K562 (cell line): Measurements from ENCODE around the gene SMG6. TPM values are rescaled to one million over a fixed set of nuclear protein-coding genes. Genes with fewer than 3 reads are reported as not detected.

Source experiments
- ATAC-seq: fragments of 200-7000 bp; cut with Tn5 transposase; 3 replicates; pipeline ENCODE4 v1.9.1; 2020; ENCODE audit warnings: moderate library complexity
- BruUV-seq: library from RNA; stranded (reverse); fragments of 400-500 nt; replicated peaks from 2 replicates; lab custom pipeline; 2021; lab: Mats Ljungman, UMichigan
- CTCF ChIA-PET: fragments of 300-600 bp; formaldehyde crosslinking; extraction: SDS; loops from one replicate; lab custom pipeline; 2021; ENCODE audit warnings: low intra/inter-chr PET ratio; lab: Yijun Ruan, JAX
- POLR2A ChIA-PET: fragments of 300-600, 350-650 bp; sonication (Branson Sonifier 250); formaldehyde crosslinking; extraction: SDS; loops from one replicate; lab custom pipeline; 2021; ENCODE audit warnings: antibody characterized with exemption, inconsistent platforms; lab: Yijun Ruan, JAX
- DNase-seq, 4 experiments: peaks; one replicate each; pipeline versions ENCODE4 v3.0.0 to v3.0.0-alpha.2; 2011 to 2018; ENCODE audit warnings: low spot score in 3 of 4, mixed read lengths in 3 of 4; ENCODE audit errors: extremely low read depth in 1 of 4
- FAIRE-seq: peaks from 2 replicates; lab custom pipeline; 2011; peaks lifted over from hg19 to GRCh38; lab: Jason Lieb, UNC
- H2AFZ ChIP-seq: 2 replicates; pipeline ENCODE4 v1.6.0; 2011; ENCODE audit warnings: low read depth, low read length, control low read depth, inconsistent platforms
- H3K27ac ChIP-seq: fragments of 200-600 bp; 3 replicates; pipeline ENCODE4 v1.8.0; 2011; ENCODE audit warnings: low read depth, mild to moderate bottlenecking, control low read depth, inconsistent platforms, low read length, moderate library complexity, mixed read lengths; ENCODE audit errors: extremely low read depth
- H3K27me3 ChIP-seq, 2 experiments: fragments of 300-600 bp in 1 of 2; 2 replicates in 1 of 2; 3 replicates in 1 of 2; pipeline versions ENCODE4 v1.6.0 to v1.8.0; 2011; ENCODE audit warnings: inconsistent platforms in 2 of 2, low read length in 2 of 2, mild to moderate bottlenecking in 1 of 2, mixed read lengths in 1 of 2, moderate library complexity in 1 of 2; ENCODE audit not compliant: control insufficient read depth in 2 of 2, insufficient read depth in 2 of 2
- H3K36me3 ChIP-seq: fragments of 300-600 bp; 3 replicates; pipeline ENCODE4 v1.8.0; 2011; ENCODE audit warnings: mild to moderate bottlenecking, low read length, inconsistent platforms; ENCODE audit not compliant: control insufficient read depth, insufficient read depth
- H3K4me1 ChIP-seq, 2 experiments: fragments of 200-600 bp in 1 of 2; replicated peaks in 1 of 2; 2 replicates in 1 of 2; 3 replicates in 1 of 2; pipeline versions ENCODE4 v1.5.1 to v1.8.0; 2011; ENCODE audit warnings: inconsistent platforms in 2 of 2, low read length in 2 of 2, mild to moderate bottlenecking in 1 of 2, mixed read lengths in 1 of 2, moderate library complexity in 1 of 2; ENCODE audit not compliant: control insufficient read depth in 2 of 2, insufficient read depth in 2 of 2
- H3K4me2 ChIP-seq: 2 replicates; pipeline ENCODE4 v1.6.1; 2011; ENCODE audit warnings: low read length, control low read depth, inconsistent platforms, mixed read lengths; ENCODE audit not compliant: insufficient read depth
- H3K4me3 ChIP-seq: fragments of 200-600 bp; sonication (generic), shearing (Covaris generic); 2 replicates; pipeline ENCODE4 v1.5.1; 2016; ENCODE audit warnings: control low read depth, inconsistent platforms
- H3K79me2 ChIP-seq: fragments of 200-600 bp; 3 replicates; pipeline ENCODE4 v1.8.0; 2011; ENCODE audit warnings: low read length, inconsistent platforms; ENCODE audit not compliant: control insufficient read depth, insufficient read depth
- H3K9ac ChIP-seq, 2 experiments: 2 replicates each; pipeline versions ENCODE4 v1.6.0 to v1.6.1; 2011; ENCODE audit warnings: low read depth in 2 of 2, low read length in 2 of 2, control low read depth in 1 of 2, inconsistent platforms in 1 of 2, mild to moderate bottlenecking in 1 of 2, mixed read lengths in 1 of 2; ENCODE audit not compliant: insufficient read depth in 1 of 2
- H3K9me1 ChIP-seq: one replicate; pipeline ENCODE4 v1.6.0; 2011; ENCODE audit warnings: inconsistent platforms, mild to moderate bottlenecking, low read length, moderate library complexity; ENCODE audit not compliant: control insufficient read depth, insufficient read depth
- H3K9me3 ChIP-seq: replicated peaks from 2 replicates; pipeline ENCODE4 v1.5.1; 2011; ENCODE audit warnings: low read depth, low read length, inconsistent platforms; ENCODE audit not compliant: control insufficient read depth, insufficient read depth
- H4K20me1 ChIP-seq: replicated peaks from 2 replicates; pipeline ENCODE4 v1.6.1; 2011; ENCODE audit warnings: low read length, inconsistent platforms, mixed read lengths; ENCODE audit not compliant: control insufficient read depth, insufficient read depth
- BACH1 ChIP-seq: fragments of 200-800 bp; sonication (Bioruptor generic); IDR thresholded peaks from 2 replicates; pipeline ENCODE4 v1.6.1; 2016; ENCODE audit warnings: missing genetic modification characterization, missing compliant biosample characterization
- CAMTA2 ChIP-seq: fragments of 250-450 bp; sonication (Bioruptor Pico); conservative IDR thresholded peaks from 2 replicates; pipeline ENCODE4 v1.5.1; 2022
- GATAD2B ChIP-seq: fragments of 450-650 bp; IDR thresholded peaks from 2 replicates; pipeline ENCODE4 v1.6.1; 2017; ENCODE audit warnings: mild to moderate bottlenecking, borderline replicate concordance
- HMG20A ChIP-seq: fragments of 450-650 bp; formaldehyde crosslinking; conservative IDR thresholded peaks from 2 replicates; pipeline ENCODE4 v1.4.0; 2020; ENCODE audit warnings: mild to moderate bottlenecking, mixed read lengths
- MAFK ChIP-seq: IDR thresholded peaks from 2 replicates; pipeline ENCODE4 v1.6.1; 2011; ENCODE audit warnings: low read length, improper control_type of control experiment
- MEIS2 ChIP-seq: fragments of 450-650 bp; IDR thresholded peaks from 2 replicates; pipeline ENCODE4 v1.6.1; 2014; ENCODE audit warnings: mild to moderate bottlenecking; ENCODE audit not compliant: partially characterized antibody
- MYNN ChIP-seq, 2 experiments: sonication (generic); formaldehyde crosslinking in 1 of 2; IDR thresholded peaks; 2 replicates each; pipeline versions ENCODE4 v1.5.0 to v1.6.1; 2016 to 2020; ENCODE audit warnings: antibody characterized with exemption in 1 of 2, missing genetic modification reagents in 1 of 2
- NRF1 ChIP-seq, 2 experiments: fragments of 450-650 bp; IDR thresholded peaks in 1 of 2; conservative IDR thresholded peaks in 1 of 2; 2 replicates each; pipeline ENCODE4 v1.6.1; 2014; ENCODE audit warnings: mild to moderate bottlenecking in 2 of 2
- PBX2 ChIP-seq, 2 experiments: IDR thresholded peaks in 1 of 2; conservative IDR thresholded peaks in 1 of 2; 2 replicates each; pipeline ENCODE4 v1.6.1; 2016; ENCODE audit warnings: low read depth in 2 of 2, mild to moderate bottlenecking in 1 of 2, missing compliant biosample characterization in 1 of 2, missing genetic modification characterization in 1 of 2, moderate library complexity in 1 of 2
- ZNF668 ChIP-seq: fragments of 250-450 bp; sonication (Bioruptor Pico); IDR thresholded peaks from 2 replicates; pipeline ENCODE4 v1.8.0; 2022; ENCODE audit warnings: mild to moderate bottlenecking, inconsistent platforms
- ZNF76 ChIP-seq: fragments of 250-450 bp; sonication (Bioruptor Pico); IDR thresholded peaks from 2 replicates; pipeline ENCODE4 v1.4.0; 2020; ENCODE audit warnings: mild to moderate bottlenecking, moderate library complexity, borderline replicate concordance
- WGBS: fragments of 100-300 bp; shearing (Covaris generic); methylation state at CpG from one replicate; pipeline ENCODE4 v1.1.6; 2016; ENCODE audit warnings: low coverage, mixed read lengths; ENCODE audit not compliant: insufficient coverage; ENCODE audit errors: missing lambda C conversion rate; 5-methylcytosine and 5-hydroxymethylcytosine counted together
- in situ Hi-C: fragments of 300-500 bp; cut with MboI; formaldehyde crosslinking; loops from 4 replicates; pipeline ENCODE4 v1.15.0; 2018; ENCODE audit warnings: inconsistent platforms, mixed read lengths
- intact Hi-C: fragments of 100-400 bp; cut with micrococcal nuclease; formaldehyde crosslinking; loops from 2 replicates; pipeline ENCODE4 v1.14.2; 2022
- polyA plus RNA-seq, 8 experiments: library from polyadenylated mRNA; depleted of rRNA in 4 of 8; stranded (reverse) in 5 of 8; unstranded in 3 of 8; fragments of >200 nt; fragmentation: Nextera tagmentation in 2 of 8; fragmentation: Illumina TruSeq in 1 of 8; extraction: Ambion mirVana in 2 of 8; extraction: Trizol in 1 of 8; gene quantifications; 2 replicates each; pipeline versions ENCODE4 v1.2.1 to v1.2.3, GENCODE V29; 2011 to 2014; ENCODE audit warnings: inconsistent platforms in 1 of 8, missing spikeins in 1 of 8
- total RNA-seq, 7 experiments: library from RNA; depleted of rRNA in 6 of 7; stranded (reverse); fragments of >200 nt in 6 of 7; fragmentation: Illumina TruSeq in 2 of 7; extraction: Trizol in 2 of 7; gene quantifications; 2 replicates each; pipeline versions ENCODE4 v1.2.1 to v1.2.3, GENCODE V29; 2011 to 2021; ENCODE audit warnings: low replicate concordance in 1 of 7
- TF ChIP-seq, protein P1 (sequence below): fragments of 450-650 bp; IDR thresholded peaks from 2 replicates; pipeline ENCODE4 v1.6.1; 2016

Gene SMG6
- total and polyA plus RNA-seq, 9 of the 15 experiments (the other 6 are each of a cell fraction or from before 2014, with no cell fraction given) = 0.44 to 13.9 (median 6.0) TPM

DNA sequence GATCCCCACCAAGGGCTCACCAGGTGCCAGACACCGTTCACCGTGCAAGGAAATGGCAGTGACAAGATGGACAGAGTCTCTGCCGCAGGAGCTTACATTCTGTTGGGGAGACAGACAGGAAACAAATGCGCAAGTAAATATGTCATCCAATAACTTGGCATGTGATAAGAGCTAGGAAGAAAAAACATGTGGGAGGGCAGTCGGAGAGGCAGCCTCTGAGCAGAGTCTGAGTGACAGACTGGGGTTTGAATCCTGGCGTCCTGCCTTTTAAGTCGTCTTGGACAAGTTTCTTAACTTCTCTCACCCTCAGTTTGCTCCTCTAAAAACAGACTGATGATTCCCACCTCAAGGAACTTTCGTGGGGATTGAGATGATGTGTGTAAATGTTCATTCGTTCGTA, 40.9 kb upstream of the SMG6 start:
- in situ Hi-C loops (no loop called here), intact Hi-C loops (no loop called here)
- H3K36me3 ChIP-seq = peaks cover 7% of the 10 kb centered on the region; the same call in 1 of the 3 replicates
- H3K4me2 ChIP-seq = no peak overlapping the region
- H4K20me1 ChIP-seq = no peaks in the 10 kb centered on the region
- H3K4me1 ChIP-seq = peaks cover 0 to 4% of the 10 kb centered on the region in 2 experiments; a peak in 3 of 5 replicates
- H3K27me3 ChIP-seq = no peaks in the 10 kb centered on the region
- TF ChIP-seq BACH1 (tag) (no peak), CAMTA2 (CRISPR knock-in tag) (no peak), ZNF668 (CRISPR knock-in tag) (no peak), MEIS2 (peak; percentile 23), GATAD2B (no peak), ZNF76 (CRISPR knock-in tag) (no peak), MAFK (no peak), HMG20A (CRISPR knock-in tag) (no peak), PBX2 (CRISPR knock-in tag; IDR thresholded peaks at IDR 0.05; ENCODE audit: low read depth) (no peak), PBX2 (tag; conservative IDR thresholded peaks at IDR 0.05; ENCODE audit: low read depth) (peak; percentile 45), MYNN (IDR thresholded peaks at IDR 0.05) (no peak), MYNN (CRISPR knock-in tag; IDR thresholded peaks at IDR 0.05) (no peak), NRF1 (conservative IDR thresholded peaks at IDR 0.05 in 1 of 2, IDR thresholded peaks at IDR 0.05 in 1 of 2) (no peak)
- TF ChIP-seq, protein P1, sequence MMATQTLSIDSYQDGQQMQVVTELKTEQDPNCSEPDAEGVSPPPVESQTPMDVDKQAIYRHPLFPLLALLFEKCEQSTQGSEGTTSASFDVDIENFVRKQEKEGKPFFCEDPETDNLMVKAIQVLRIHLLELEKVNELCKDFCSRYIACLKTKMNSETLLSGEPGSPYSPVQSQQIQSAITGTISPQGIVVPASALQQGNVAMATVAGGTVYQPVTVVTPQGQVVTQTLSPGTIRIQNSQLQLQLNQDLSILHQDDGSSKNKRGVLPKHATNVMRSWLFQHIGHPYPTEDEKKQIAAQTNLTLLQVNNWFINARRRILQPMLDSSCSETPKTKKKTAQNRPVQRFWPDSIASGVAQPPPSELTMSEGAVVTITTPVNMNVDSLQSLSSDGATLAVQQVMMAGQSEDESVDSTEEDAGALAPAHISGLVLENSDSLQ = peak; percentile 59; the same call in 1 of the 2 replicates
- no peak for FAIRE-seq
- no peaks in the 10 kb centered on the region for H3K9me3 ChIP-seq
- peak overlapping the region in 1 of 2 experiments; percentile 55; a peak in 1 of 4 replicates for H3K9ac ChIP-seq
- DNase-seq = peak in 1 of 4 experiments; percentile 9
- H3K27ac ChIP-seq = no peak overlapping the region
- H3K4me3 ChIP-seq = no peak overlapping the region
- ChIA-PET POLR2A (interaction anchor here (0.7 kb wide), 1 partner anchor 14 kb away, joined by 3 read pairs; no protein-coding TSS in a partner anchor), CTCF (no interaction called here)
- H3K9me1 ChIP-seq = no peaks in the 10 kb centered on the region
- no TSS peak for BruUV-seq
- H2AFZ ChIP-seq = no peak overlapping the region
- no peaks in the 10 kb centered on the region for H3K79me2 ChIP-seq
- WGBS = 40% methylated on average over 10 of the region's 10 CpGs
- ATAC-seq = no peak
